Measurements from ENCODE around the gene RORC. TPM values are rescaled to one million over a fixed set of nuclear protein-coding genes. Genes with fewer than 3 reads are reported as not detected.
A peak's percentile ranks its signal among the peaks of the same experiment; 100 is the strongest.
"Not testable (repeated sequence)": the region's sequence is repeated elsewhere in the genome, so short reads cannot be mapped to it uniquely, and the experiment has no call there.

Gene RORC
- total RNA-seq, 6 experiments from 2014 or later = not detected

DNA sequence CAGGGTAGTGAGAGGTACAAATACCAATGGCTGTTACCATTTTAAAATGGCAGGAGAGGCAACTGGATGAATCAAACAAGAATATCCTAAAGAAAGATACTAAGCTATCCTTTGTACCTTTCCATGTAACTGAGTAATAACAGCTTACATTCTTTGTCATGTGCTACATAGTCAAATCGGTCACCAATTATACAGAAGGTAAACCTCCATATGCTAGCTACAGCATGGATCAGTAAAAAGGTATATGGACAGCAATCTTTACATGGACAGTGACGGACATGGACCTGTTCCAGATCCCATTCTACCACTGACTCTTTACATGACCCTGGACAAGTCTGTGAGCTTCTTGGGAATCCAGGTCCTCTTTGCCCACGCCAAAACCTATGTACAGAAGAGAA lies 54.9 kb downstream of the RORC start:
- DNase-seq = no peak
- TF ChIP-seq, protein P1, sequence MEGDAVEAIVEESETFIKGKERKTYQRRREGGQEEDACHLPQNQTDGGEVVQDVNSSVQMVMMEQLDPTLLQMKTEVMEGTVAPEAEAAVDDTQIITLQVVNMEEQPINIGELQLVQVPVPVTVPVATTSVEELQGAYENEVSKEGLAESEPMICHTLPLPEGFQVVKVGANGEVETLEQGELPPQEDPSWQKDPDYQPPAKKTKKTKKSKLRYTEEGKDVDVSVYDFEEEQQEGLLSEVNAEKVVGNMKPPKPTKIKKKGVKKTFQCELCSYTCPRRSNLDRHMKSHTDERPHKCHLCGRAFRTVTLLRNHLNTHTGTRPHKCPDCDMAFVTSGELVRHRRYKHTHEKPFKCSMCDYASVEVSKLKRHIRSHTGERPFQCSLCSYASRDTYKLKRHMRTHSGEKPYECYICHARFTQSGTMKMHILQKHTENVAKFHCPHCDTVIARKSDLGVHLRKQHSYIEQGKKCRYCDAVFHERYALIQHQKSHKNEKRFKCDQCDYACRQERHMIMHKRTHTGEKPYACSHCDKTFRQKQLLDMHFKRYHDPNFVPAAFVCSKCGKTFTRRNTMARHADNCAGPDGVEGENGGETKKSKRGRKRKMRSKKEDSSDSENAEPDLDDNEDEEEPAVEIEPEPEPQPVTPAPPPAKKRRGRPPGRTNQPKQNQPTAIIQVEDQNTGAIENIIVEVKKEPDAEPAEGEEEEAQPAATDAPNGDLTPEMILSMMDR (IDR thresholded peaks at IDR 0.05) = no peak
- peaks cover 11% of the 10 kb centered on the region for H3K27me3 Mint-ChIP-seq (ENCODE audit: insufficient read depth)
- H3K4me3 Mint-ChIP-seq = no peak overlapping the region
- no peak overlapping the region for H3K27ac Mint-ChIP-seq
- peaks cover 8% of the 10 kb centered on the region for H3K4me1 Mint-ChIP-seq (ENCODE audit: low read depth)
- no peaks in the 10 kb centered on the region for H3K36me3 Mint-ChIP-seq (ENCODE audit: low read depth)
- no peaks in the 10 kb centered on the region for H3K9me3 Mint-ChIP-seq

DNA sequence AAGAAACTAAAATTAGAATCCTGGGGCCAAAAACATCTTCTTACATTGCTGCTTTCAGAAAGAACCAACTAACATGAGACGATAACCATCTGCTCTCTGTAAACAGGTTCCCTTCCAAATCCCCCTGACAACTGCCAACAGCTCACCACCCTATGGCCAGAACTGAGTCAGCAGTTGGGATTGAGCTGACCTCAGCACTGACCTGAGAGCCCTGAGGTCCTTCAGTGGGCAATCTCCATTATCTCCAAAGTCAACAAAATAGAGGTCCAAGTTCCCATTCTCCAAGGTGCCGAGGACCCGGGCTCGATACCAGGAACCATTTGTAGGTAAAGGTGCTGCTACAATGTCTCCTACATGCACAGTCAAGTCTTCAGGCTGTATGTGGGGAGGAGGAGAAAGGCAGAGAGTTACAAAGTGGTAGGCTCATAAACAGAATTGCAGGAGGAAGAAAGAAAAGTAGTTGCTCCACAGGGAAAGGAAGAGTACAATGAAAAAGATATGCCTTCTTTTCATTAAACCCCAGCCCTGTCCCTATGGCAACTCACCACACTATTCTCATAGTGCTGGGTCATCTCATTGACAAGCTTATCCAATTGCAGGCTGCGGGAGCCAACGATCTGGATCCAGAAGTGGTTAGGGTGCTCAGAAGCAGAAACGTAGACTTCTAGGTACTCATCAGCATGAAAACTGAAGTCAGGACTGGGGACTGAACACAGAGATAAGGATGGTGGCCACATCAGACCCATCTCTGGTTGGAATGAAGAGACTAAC lies 55.5 kb downstream of the RORC start:
- Mint-ChIP-seq H3K27me3 (ENCODE audit: insufficient read depth) (peaks cover 14% of the 10 kb centered on the region), H3K27ac (no peak overlapping the region)

DNA sequence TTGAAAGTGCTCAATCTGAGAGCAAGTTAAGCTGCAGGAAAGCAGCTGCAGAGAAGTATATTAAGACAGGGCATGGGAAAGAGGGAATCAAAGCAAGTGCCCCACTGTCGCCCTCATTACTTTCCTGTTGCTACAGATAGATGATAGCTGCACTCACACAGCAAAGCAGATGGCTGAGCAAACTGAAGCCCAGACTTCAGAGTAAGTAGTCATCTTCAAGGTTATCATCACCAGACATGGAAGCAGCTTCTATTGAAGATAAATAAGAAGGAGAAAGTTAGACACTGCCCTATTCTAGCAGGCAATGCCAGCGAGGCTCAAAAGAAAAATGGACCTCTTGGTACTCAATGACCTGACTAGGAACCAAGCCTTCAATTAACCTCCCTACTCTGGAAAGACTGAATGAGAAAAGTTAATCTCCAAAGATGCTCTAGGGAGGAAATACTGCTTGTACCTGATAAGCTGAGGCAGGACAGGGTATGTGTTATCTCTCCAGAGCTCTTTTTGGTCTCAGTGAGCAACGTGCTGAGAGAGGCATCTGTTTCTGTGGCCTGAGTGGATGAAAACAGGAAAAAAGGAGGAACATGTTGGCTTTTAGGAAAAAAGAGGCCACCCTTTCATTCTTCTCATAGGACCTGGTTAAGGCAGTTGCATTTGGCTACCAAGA lies 57.2 kb downstream of the RORC start:
- no peaks in the 10 kb centered on the region for H3K9me3 Mint-ChIP-seq
- no peaks in the 10 kb centered on the region for H3K36me3 Mint-ChIP-seq (ENCODE audit: low read depth)
- H3K27ac Mint-ChIP-seq = no peak overlapping the region
- H3K27me3 Mint-ChIP-seq (ENCODE audit: insufficient read depth) = peaks cover 18% of the 10 kb centered on the region
- H3K4me3 Mint-ChIP-seq = no peak overlapping the region
- peaks cover 8% of the 10 kb centered on the region for H3K4me1 Mint-ChIP-seq (ENCODE audit: low read depth)
- DNase-seq = no peak
- TF ChIP-seq, protein P1 (IDR thresholded peaks at IDR 0.05) = no peak

More for the DNA sequence above, 55.5 kb downstream of the RORC start:
- Mint-ChIP-seq H3K4me1 (ENCODE audit: low read depth) (peaks cover 8% of the 10 kb centered on the region), H3K36me3 (ENCODE audit: low read depth) (no peaks in the 10 kb centered on the region), H3K9me3 (no peaks in the 10 kb centered on the region), H3K4me3 (no peak overlapping the region)
- TF ChIP-seq, protein P1 (IDR thresholded peaks at IDR 0.05) = no peak
- no peak for DNase-seq

DNA sequence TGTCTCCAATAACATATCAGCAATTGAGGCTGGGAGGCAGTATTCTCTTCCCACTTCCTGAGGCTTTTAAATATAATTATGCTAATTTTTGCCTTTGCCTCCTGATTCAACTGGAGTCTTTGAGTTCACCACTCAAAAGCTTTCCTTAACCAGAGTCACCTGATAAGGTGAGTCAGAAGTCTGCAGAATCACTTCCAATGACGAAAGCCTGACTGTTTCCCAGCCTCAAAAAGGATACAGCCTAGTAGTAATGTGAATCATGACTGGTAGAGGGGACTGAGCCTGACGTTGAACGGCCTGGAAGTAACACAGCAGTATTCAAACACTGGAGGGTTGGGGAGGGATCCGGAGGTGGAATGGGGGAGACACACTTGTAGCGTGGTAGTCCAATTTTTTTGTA lies 57.9 kb downstream of the RORC start:
- no peaks in the 10 kb centered on the region for H3K36me3 Mint-ChIP-seq (ENCODE audit: low read depth)
- TF ChIP-seq, protein P1 (IDR thresholded peaks at IDR 0.05) = no peak
- no peak overlapping the region for H3K4me3 Mint-ChIP-seq
- no peak overlapping the region; the same call in 1 of the 2 replicates for H3K27ac Mint-ChIP-seq
- DNase-seq = peak; percentile 67
- H3K4me1 Mint-ChIP-seq (ENCODE audit: low read depth) = peaks cover 8% of the 10 kb centered on the region
- peaks cover 20% of the 10 kb centered on the region for H3K27me3 Mint-ChIP-seq (ENCODE audit: insufficient read depth)
- H3K9me3 Mint-ChIP-seq = no peaks in the 10 kb centered on the region

DNA sequence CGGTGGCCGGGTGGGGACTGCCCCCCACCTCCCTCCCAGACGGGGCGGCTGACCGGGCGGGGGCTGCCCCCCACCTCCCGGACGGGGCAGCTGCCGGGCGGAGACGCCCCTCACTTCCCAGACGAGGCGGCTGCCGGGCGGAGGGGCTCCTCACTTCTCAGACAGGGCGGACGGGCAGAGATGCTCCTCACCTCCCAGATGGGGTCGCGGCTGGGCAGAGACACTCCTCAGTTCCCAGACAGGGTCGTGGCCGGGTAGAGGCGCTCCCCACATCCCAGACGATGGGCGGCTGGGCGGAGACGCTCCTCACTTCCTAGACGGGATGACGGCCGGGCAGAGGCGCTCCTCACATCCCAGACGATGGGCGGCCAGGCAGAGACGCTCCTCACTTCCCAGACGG lies 62.3 kb downstream of the RORC start:
- not testable (repeated sequence) for DNase-seq; H3K36me3 Mint-ChIP-seq (ENCODE audit: low read depth); H3K9me3 Mint-ChIP-seq; H3K27ac Mint-ChIP-seq; H3K4me3 Mint-ChIP-seq
- Mint-ChIP-seq H3K27me3 (ENCODE audit: insufficient read depth) (peaks cover 12% of the 10 kb centered on the region; the same call in 1 of the 2 replicates), H3K4me1 (ENCODE audit: low read depth) (peaks cover 12% of the 10 kb centered on the region)

DNA sequence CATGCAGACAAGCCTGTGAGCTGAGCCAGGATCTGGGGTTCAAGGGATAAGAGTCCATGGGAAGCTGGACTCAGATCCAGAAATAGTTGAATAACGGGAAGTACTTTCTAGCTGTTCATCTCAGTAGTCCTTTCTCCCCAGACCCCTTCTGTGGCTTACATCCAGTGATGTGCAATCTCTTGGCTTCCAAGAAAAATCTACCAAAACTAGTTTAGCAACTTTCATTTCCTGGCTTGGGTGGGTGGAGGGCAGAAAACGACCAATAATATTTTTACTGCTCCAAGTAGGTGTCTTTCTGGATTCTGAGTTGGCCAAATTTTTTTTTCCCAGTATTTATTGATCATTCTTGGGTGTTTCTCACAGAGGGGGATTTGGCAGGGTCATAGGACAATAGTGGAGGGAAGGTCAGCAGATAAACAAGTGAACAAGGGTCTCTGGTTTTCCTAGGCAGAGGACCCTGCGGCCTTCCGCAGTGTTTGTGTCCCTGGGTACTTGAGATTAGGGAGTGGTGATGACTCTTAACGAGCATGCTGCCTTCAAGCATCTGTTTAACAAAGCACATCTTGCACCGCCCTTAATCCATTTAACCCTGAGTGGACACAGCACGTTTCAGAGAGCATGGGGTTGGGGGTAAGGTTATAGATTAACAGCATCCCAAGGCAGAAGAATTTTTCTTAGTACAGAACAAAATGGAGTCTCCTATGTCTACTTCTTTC lies 63.1 kb downstream of the RORC start:
- not testable (repeated sequence) for H3K9me3 Mint-ChIP-seq; H3K36me3 Mint-ChIP-seq (ENCODE audit: low read depth); H3K27ac Mint-ChIP-seq; H3K4me3 Mint-ChIP-seq; DNase-seq
- Mint-ChIP-seq H3K4me1 (ENCODE audit: low read depth) (peaks cover 13% of the 10 kb centered on the region), H3K27me3 (ENCODE audit: insufficient read depth) (peaks cover 10% of the 10 kb centered on the region; the same call in 1 of the 2 replicates)
